GM12878 (cell line): ENCODE results near the gene FZD10. TPM values are rescaled to one million over a fixed set of nuclear protein-coding genes. Genes with fewer than 3 reads are reported as not detected.

Experiments
- ATAC-seq: fragments of 200-7000 bp; cut with Tn5 transposase; 3 replicates; pipeline ENCODE4 v1.9.1; 2020; ENCODE audit warnings: mild to moderate bottlenecking, moderate library complexity
- BruUV-seq: library from RNA; stranded (reverse); fragments of 400-500 nt; replicated peaks from 2 replicates; lab custom pipeline; 2021; lab: Mats Ljungman, UMichigan
- CTCF ChIA-PET: fragments of 300-600 bp; sonication (Branson Sonifier 250); formaldehyde crosslinking; extraction: SDS; loops from one replicate; lab custom pipeline; 2021; ENCODE audit warnings: inconsistent platforms; lab: Yijun Ruan, JAX
- POLR2A ChIA-PET: fragments of 350-600 bp; formaldehyde crosslinking; extraction: SDS; loops from one replicate; lab custom pipeline; 2021; ENCODE audit warnings: inconsistent platforms; lab: Charles Lee
- RAD21 ChIA-PET: fragments of 300-600 bp; sonication (Branson Sonifier 250); formaldehyde crosslinking; loops from one replicate; lab custom pipeline; 2023; ENCODE audit warnings: antibody characterized with exemption; ENCODE audit not compliant: unreplicated experiment; lab: Charles Lee
- SMC1A ChIA-PET: fragments of 300-600 bp; sonication (Branson Sonifier 250); formaldehyde crosslinking; loops from one replicate; lab custom pipeline; 2023; ENCODE audit not compliant: unreplicated experiment, uncharacterized antibody; lab: Charles Lee
- DNase-seq: peaks from one replicate; pipeline ENCODE4 v3.0.0-alpha.2; 2011; ENCODE audit warnings: low read depth, low spot score
- FAIRE-seq: peaks from 3 replicates; lab custom pipeline; 2011; peaks lifted over from hg19 to GRCh38; lab: Jason Lieb, UNC
- H2AFZ ChIP-seq: 2 replicates; pipeline ENCODE4 v1.6.0; 2011; ENCODE audit warnings: low read depth, low read length, control low read depth; ENCODE audit not compliant: control insufficient read depth
- H3K27ac ChIP-seq: 2 replicates; pipeline ENCODE4 v1.5.1; 2011; ENCODE audit warnings: control low read depth; ENCODE audit not compliant: control insufficient read depth, insufficient read depth
- H3K27me3 ChIP-seq, 2 experiments: replicated peaks in 1 of 2; 2 replicates each; pipeline versions ENCODE4 v1.6.0 to v1.6.1; 2011; ENCODE audit warnings: low read length in 1 of 2; ENCODE audit not compliant: control insufficient read depth in 2 of 2, insufficient read depth in 2 of 2
- H3K36me3 ChIP-seq, 2 experiments: 2 replicates each; pipeline ENCODE4 v1.5.1; 2011; ENCODE audit warnings: low read length in 1 of 2; ENCODE audit not compliant: control insufficient read depth in 2 of 2, insufficient read depth in 2 of 2
- H3K4me1 ChIP-seq: 2 replicates; pipeline ENCODE4 v1.6.1; 2011; ENCODE audit warnings: mild to moderate bottlenecking, low read length, moderate library complexity, mixed read lengths; ENCODE audit not compliant: control insufficient read depth, insufficient read depth
- H3K4me2 ChIP-seq: 2 replicates; pipeline ENCODE4 v1.6.0; 2011; ENCODE audit warnings: control low read depth; ENCODE audit not compliant: control insufficient read depth, insufficient read depth
- H3K4me3 ChIP-seq: fragments of 200-600 bp; sonication (generic); 2 replicates; pipeline ENCODE4 v1.5.1; 2016
- H3K79me2 ChIP-seq: 2 replicates; pipeline ENCODE4 v1.6.0; 2011; ENCODE audit warnings: low read length; ENCODE audit not compliant: control insufficient read depth, insufficient read depth
- H3K9ac ChIP-seq: 2 replicates; pipeline ENCODE4 v1.8.0; 2011; ENCODE audit warnings: low read length, control low read depth, mixed read lengths; ENCODE audit not compliant: control insufficient read depth, insufficient read depth
- H3K9me3 ChIP-seq: replicated peaks from 3 replicates; pipeline ENCODE4 v1.5.1; 2011; ENCODE audit warnings: mild to moderate bottlenecking, low read length; ENCODE audit not compliant: control insufficient read depth, insufficient read depth
- H4K20me1 ChIP-seq: 2 replicates; pipeline ENCODE4 v1.6.0; 2011; ENCODE audit not compliant: control insufficient read depth, insufficient read depth
- PAX8 ChIP-seq: fragments of 450-650 bp; IDR thresholded peaks from 2 replicates; pipeline ENCODE4 v1.6.1; 2017; ENCODE audit warnings: mild to moderate bottlenecking, moderate library complexity
- SMC3 ChIP-seq: IDR thresholded peaks from 2 replicates; pipeline ENCODE4 v1.6.1; 2011; ENCODE audit warnings: low read length, improper control_type of control experiment, borderline replicate concordance
- ZBED1 ChIP-seq: IDR thresholded peaks from 2 replicates; pipeline ENCODE4 v1.6.1; 2016; ENCODE audit warnings: borderline replicate concordance
- ZNF687 ChIP-seq: fragments of 450-650 bp; IDR thresholded peaks from 2 replicates; pipeline ENCODE4 v1.6.1; 2017; ENCODE audit warnings: mild to moderate bottlenecking, moderate library complexity
- WGBS: methylation state at CpG from one replicate; pipeline ENCODE4 v1.1.6; 2016; ENCODE audit warnings: low lambda C conversion rate; ENCODE audit not compliant: insufficient replicate concordance, insufficient coverage; ENCODE audit errors: missing lambda C conversion rate; 5-methylcytosine and 5-hydroxymethylcytosine counted together
- in situ Hi-C: fragments of 300-500 bp; cut with MboI; formaldehyde crosslinking; loops from 9 replicates; pipeline ENCODE4 v1.14.3; 2018; ENCODE audit warnings: mixed read lengths
- intact Hi-C: fragments of 100-400 bp; cut with micrococcal nuclease; formaldehyde crosslinking; loops from one replicate; pipeline ENCODE4 v1.14.2; 2022; ENCODE audit not compliant: unreplicated experiment
- polyA plus RNA-seq, 11 experiments: library from polyadenylated mRNA; depleted of rRNA in 4 of 11; unstranded in 6 of 11; stranded (reverse) in 5 of 11; fragments of >200 nt; fragmentation: Nextera tagmentation in 4 of 11; fragmentation: Illumina TruSeq in 1 of 11; extraction: Ambion mirVana in 4 of 11; extraction: Trizol in 1 of 11; gene quantifications; 1 replicate in 1 of 11; 2 replicates in 10 of 11; pipeline versions ENCODE4 v1.2.1 to v1.2.3, GENCODE V29; 2011 to 2016; ENCODE audit warnings: inconsistent platforms in 2 of 11, missing spikeins in 2 of 11, low read depth in 1 of 11
- total RNA-seq, 4 experiments: library from RNA; depleted of rRNA in 3 of 4; stranded (reverse); fragments of >200 nt in 3 of 4; fragmentation: Illumina TruSeq in 1 of 4; extraction: Trizol in 1 of 4; gene quantifications; 2 replicates each; pipeline versions ENCODE4 v1.2.1 to v1.2.3, GENCODE V29; 2013 to 2021
- TF ChIP-seq, protein P1 (sequence below): IDR thresholded peaks from 2 replicates; pipeline ENCODE4 v1.6.1; 2012; ENCODE audit warnings: low read depth, low read length, improper control_type of control experiment
- TF ChIP-seq, protein P2 (sequence below): fragments of 450-650 bp; formaldehyde crosslinking; IDR thresholded peaks from 2 replicates; pipeline ENCODE4 v1.4.0; 2020; ENCODE audit warnings: mild to moderate bottlenecking, moderate library complexity
- TF ChIP-seq, protein P3 (sequence below): IDR thresholded peaks from 2 replicates; pipeline ENCODE4 v1.6.1; 2012; ENCODE audit warnings: low read depth, low read length, improper control_type of control experiment

The FZD10 gene
- total and polyA plus RNA-seq, 10 of the 15 experiments (the other 5 are each of a cell fraction or from before 2014, with no cell fraction given) = not detected

- TF ChIP-seq ZBED1 (no peak), PAX8 (no peak), ZNF687 (no peak)
These were observed 24.5 kb downstream of the FZD10 start (continued) for GRCh38 chr12:130186651-130187268.

GRCh38 chr12:130192642-130193345, 30.5 kb downstream of the FZD10 start:
- in situ Hi-C loops = no loop called here
- BruUV-seq = no TSS peak
- 31% methylated on average over 19 of the region's 19 CpGs for WGBS
- TF ChIP-seq, protein P1, sequence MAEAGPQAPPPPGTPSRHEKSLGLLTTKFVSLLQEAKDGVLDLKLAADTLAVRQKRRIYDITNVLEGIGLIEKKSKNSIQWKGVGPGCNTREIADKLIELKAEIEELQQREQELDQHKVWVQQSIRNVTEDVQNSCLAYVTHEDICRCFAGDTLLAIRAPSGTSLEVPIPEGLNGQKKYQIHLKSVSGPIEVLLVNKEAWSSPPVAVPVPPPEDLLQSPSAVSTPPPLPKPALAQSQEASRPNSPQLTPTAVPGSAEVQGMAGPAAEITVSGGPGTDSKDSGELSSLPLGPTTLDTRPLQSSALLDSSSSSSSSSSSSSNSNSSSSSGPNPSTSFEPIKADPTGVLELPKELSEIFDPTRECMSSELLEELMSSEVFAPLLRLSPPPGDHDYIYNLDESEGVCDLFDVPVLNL = no peak
- no peak for TF ChIP-seq SMC3
- TF ChIP-seq, protein P2, sequence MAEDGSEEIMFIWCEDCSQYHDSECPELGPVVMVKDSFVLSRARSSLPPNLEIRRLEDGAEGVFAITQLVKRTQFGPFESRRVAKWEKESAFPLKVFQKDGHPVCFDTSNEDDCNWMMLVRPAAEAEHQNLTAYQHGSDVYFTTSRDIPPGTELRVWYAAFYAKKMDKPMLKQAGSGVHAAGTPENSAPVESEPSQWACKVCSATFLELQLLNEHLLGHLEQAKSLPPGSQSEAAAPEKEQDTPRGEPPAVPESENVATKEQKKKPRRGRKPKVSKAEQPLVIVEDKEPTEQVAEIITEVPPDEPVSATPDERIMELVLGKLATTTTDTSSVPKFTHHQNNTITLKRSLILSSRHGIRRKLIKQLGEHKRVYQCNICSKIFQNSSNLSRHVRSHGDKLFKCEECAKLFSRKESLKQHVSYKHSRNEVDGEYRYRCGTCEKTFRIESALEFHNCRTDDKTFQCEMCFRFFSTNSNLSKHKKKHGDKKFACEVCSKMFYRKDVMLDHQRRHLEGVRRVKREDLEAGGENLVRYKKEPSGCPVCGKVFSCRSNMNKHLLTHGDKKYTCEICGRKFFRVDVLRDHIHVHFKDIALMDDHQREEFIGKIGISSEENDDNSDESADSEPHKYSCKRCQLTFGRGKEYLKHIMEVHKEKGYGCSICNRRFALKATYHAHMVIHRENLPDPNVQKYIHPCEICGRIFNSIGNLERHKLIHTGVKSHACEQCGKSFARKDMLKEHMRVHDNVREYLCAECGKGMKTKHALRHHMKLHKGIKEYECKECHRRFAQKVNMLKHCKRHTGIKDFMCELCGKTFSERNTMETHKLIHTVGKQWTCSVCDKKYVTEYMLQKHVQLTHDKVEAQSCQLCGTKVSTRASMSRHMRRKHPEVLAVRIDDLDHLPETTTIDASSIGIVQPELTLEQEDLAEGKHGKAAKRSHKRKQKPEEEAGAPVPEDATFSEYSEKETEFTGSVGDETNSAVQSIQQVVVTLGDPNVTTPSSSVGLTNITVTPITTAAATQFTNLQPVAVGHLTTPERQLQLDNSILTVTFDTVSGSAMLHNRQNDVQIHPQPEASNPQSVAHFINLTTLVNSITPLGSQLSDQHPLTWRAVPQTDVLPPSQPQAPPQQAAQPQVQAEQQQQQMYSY (CRISPR knock-in tag) = no peak
- TF ChIP-seq, protein P3, sequence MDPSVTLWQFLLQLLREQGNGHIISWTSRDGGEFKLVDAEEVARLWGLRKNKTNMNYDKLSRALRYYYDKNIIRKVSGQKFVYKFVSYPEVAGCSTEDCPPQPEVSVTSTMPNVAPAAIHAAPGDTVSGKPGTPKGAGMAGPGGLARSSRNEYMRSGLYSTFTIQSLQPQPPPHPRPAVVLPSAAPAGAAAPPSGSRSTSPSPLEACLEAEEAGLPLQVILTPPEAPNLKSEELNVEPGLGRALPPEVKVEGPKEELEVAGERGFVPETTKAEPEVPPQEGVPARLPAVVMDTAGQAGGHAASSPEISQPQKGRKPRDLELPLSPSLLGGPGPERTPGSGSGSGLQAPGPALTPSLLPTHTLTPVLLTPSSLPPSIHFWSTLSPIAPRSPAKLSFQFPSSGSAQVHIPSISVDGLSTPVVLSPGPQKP = no peak

More at GRCh38 chr12:130192642-130193345, 30.5 kb downstream of the FZD10 start:
- ChIA-PET CTCF (no interaction called here), POLR2A (no interaction called here), RAD21 (no interaction called here), SMC1A (no interaction called here)
- no peak overlapping the region for H3K9ac ChIP-seq
- H3K9me3 ChIP-seq = no peaks in the 10 kb centered on the region
- no peak overlapping the region for H2AFZ ChIP-seq
- intact Hi-C loops = no loop called here
- H4K20me1 ChIP-seq = no peaks in the 10 kb centered on the region
- DNase-seq (no peak), ATAC-seq (no peak), FAIRE-seq (no peak)
- H3K4me2 ChIP-seq = no peak overlapping the region
- H3K4me3 ChIP-seq = no peak overlapping the region
- no peaks in the 10 kb centered on the region for H3K27me3 ChIP-seq
- H3K36me3 ChIP-seq = no peaks in the 10 kb centered on the region
- no peaks in the 10 kb centered on the region for H3K4me1 ChIP-seq
- no peaks in the 10 kb centered on the region for H3K79me2 ChIP-seq
- no peak overlapping the region for H3K27ac ChIP-seq
